ENCODE data around the gene CDK13.
"Not testable (repeated sequence)": the region's sequence is repeated elsewhere in the genome, so short reads cannot be mapped to it uniquely, and the experiment has no call there.

Gene CDK13

DNA sequence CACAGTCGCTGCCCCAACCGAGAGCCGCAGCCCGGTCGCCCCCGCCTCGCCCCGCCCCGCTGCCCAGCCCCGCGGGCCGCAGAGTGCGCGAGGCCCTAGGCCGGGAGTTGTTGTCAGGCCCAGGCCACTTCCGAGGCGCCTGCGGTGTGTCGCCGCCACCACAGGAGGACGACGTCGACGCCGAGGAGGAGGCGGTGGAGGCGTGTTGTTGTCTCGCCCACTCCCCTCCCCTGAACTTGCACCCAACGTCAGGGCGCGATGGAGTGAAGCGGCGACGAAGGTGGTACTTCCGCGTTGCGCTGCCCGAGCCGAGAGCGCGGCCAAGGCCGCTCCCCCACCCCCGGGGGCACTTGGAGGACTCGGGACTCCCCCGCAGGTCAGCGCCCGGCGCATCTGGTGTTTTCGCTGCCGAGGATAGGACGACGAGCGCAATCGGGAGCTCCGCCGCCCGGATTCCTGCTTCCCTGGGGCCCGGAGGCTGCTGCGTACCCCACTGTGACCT is at the start of gene CDK13:
TSS of gene CDK13 (plus strand) at position 286 of the 502 bp plus-strand sequence. CDS start 386 bp downstream, outside the sequence.
- peak; percentile 83 to 92 for DNase-seq (ENCODE audit: low read depth in 2 of 2)

DNA sequence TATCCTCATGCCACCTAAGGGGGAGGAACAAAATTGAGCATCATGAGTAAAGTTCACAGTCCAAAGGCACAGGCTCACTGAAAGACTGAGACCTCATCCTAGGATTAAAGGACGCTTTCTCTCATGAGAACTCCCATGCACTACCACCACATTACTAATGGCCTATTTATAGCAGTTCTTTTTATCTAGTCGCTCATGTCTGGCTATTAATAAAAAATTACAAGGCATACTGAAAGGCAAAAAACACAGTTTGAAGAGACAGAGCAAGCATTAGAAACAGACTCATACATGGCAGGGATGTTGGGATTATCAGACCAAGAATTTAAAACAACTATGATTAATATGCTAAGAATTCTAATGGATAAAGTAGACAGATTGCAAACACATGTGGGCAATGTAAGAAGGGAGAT is 46.0 kb upstream of the CDK13 start:
- no peak for DNase-seq (ENCODE audit: low read depth in 2 of 2)

DNA sequence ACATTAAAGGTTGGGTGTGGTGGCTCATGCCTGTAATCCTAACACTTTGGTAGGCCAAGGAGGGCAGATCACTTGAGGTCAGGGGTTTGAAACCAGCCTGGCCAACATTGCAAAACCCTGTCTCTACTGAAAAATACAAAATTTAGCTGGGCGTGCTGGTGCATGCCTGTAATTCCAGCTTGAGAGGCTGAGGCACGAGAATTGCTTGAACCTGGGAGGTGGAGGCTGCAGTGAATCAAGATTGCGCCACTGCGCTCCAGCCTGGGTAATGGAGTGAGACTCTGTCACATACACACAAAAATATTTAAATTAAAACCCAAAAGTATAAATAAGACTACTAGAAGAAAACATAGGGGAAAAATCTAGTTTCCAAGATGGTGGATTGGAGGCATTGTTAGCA is 41.9 kb upstream of the CDK13 start:
- no peak for DNase-seq (ENCODE audit: low read depth in 2 of 2)

DNA sequence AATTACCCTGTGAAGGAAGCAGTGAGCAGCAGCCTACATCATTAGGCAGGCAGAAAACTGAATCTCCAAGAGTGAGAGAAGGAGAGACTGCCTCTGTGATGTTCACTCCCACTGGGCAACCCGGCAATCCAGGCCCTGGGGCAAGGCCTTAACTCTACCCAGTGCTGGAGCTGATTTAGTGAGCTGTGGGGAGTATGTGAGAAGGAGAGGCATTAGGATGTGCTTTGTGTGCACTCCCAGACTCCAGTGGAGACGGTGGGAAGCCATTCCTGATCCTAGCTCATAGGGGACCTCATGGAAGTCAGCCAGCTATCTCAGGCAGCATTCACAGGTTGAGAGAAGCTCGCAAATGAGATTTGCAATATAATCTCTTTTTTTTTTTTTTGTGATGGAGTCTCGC is 41.1 kb upstream of the CDK13 start:
- no peak for DNase-seq (ENCODE audit: low read depth in 2 of 2)

DNA sequence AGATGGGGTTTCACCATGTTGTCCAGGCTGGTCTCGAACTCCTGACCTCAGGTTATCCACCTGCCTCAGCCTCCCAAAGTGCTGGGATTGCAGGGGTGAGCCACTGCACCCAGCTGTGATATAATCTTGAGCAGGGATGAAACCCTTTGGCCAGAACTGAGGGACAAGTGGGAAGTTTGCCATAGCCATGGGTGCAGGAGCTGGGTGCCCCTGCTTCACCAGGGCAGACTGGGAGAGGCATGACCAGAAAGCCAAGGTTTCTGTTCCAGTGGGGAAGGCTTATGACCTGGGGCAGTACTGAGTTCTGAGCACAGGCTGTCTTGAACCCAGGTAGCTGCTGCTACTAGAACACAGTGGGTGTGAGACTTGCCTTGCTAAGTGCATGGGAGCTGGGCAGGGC is 40.5 kb upstream of the CDK13 start:
- DNase-seq (ENCODE audit: low read depth in 2 of 2), result no peak

DNA sequence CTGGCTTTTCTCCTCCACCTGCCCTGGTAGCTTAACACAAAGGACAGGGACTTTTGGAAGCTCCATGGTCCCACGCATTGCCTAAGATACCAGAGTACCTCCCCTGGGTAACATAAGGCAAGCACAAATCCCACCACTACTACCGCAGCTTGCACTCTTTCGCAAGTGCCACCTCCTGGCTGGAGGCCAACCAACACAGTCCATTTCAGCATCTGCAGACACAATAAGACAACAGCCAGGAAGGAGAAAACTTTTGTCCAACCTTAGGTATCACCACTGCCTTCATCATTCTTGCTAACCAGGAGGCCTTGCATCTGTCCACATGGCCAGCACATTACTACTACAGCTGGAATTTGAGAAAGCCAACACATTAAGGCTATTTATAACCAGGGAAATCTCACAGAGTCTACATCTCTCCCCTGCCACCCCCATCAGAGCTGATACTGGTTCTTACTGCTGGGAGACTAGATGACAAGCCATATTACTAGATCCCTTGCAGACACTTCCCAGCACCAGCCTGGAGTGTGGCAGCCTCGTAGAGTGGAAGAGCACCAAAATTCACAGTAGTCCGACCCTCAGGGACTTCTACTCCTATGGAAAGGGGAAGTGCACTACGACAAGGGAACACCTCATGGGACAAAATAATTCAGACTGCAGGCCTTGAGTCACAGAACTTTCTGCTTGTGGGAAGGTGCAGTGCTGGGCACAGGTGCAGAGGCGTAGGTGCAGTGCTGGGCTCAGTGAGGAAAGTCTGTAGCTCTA is 39.8 kb upstream of the CDK13 start:
- DNase-seq (ENCODE audit: low read depth in 2 of 2), result no peak

DNA sequence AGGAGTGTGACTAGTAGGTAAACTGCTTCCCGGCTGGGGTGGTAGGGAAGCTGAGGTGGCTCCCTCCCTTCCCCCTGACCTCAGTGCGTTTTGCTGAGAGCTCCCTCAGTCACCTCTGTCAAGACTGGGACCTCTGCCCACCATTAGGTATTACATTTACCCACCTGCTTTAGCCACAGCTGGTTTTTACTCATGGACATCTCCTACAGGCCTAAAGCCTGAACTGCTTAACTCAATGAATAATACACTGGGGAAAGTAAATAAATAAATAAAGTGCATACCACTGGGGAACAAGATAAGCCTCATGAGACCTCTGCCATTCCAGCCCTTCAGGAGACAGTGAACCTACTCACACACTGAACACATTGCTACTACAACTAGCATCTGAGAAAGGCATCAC is 38.9 kb upstream of the CDK13 start:
- DNase-seq (ENCODE audit: low read depth in 2 of 2), result no peak

DNA sequence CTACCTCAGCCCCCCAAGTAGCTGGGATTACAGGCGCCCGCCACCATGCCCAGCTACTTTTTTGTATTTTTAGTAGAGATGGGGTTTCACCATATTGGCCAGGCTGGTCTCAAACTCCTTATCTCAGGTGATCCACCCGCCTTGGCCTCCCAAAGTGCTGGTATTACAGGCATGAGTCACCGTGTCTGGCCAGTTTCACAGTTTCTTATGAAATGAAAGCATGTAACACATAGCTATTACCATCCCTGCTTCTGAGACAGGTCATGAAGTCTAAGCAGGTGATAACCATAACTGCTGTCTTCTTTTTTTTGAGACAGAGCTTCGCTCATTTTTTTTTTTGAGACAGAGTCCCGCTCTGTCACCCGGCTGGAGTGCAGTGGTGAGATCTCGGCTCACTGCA is 34.2 kb upstream of the CDK13 start:
- DNase-seq (ENCODE audit: low read depth in 2 of 2), result not testable (repeated sequence)

DNA sequence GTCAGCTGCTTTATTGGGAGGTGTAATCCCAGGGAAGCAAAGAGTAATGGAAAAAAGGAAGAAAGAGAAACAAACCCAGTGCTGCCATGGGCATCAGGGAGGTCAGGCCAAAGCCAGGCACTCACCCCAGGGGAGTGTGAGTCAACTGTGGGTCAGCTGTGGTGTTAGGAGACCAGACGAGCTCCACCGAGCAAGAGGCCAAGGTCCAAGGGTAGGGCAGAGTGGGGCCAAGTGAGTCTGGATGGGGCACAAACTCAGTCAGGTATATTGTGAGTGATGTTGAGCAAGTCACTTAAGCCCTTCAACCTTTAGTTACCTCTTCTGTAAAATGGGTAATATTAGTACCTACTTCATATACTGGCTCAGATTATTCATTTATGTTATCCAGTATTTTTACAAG is 30.4 kb upstream of the CDK13 start:
- no peak for DNase-seq (ENCODE audit: low read depth in 2 of 2)

DNA sequence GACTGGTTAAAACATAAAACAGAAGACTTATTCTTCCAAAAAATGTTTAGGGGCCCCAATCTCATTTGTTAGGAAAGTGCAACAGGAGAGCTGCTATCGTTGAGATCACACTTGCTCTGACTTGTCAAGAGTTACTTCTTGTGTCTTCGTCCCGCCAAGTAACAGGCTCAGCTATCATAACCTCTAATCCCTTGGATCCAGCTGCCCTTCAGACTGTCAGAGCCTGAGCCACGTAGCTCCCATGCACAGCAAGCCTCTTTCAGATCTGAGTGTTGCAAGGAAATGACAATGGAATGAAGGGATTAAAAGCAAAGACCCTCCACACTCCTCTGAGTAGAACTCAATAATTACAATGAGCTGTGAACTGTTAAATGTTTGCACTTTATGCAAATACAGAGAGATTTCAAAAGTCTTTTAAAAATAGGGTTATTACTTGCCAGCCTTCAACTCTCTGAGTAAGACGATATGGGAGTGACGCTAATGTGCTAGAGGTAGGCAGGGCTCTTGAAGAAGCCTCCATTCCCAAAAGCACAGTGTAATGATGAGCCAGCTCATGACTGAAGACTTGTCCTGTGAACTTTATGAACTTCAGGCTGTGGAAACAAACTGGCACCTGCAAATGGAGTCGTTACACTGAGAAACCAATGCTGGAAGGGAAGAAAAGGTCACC is 28.4 kb upstream of the CDK13 start:
- no peak for DNase-seq (ENCODE audit: low read depth in 2 of 2)

DNA sequence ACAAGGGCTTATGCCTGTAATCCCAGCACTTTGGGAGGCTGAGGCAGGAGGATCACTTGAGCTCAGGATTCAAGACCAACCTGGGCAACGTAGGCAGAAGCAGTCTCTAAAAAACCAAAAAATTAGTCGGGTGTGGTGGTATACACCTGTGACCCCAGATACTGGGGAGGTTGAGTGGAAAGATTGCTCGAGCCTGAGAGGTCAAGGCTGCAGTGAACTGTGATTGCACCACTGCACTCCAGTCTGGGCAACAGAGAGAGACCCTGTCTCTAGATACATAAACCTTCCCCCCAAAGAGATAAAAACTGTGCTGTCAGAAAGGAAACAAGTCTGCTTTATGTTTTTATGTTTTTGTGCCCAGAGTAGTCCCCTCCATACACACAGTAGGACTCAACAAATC is 27.5 kb upstream of the CDK13 start:
- no peak for DNase-seq (ENCODE audit: low read depth in 2 of 2)

DNA sequence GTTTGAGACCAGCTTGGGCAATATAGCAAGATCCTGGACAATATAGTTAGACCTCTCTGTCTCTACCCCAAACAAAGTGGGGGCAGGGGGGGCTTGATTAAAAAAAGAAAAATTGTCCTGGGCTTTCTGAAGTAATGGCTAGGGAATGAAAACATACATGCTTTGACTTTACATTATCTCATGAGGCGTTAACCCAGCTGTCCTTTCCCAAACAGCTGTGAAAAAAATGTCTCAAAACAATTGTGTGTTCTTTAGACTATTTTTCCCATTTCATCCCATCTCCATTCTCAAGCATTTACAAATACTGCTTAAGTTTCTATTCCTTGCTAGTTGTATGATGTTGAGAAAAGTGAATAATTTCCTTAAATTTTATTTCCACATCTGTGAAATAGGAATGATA is 27.0 kb upstream of the CDK13 start:
- no peak for DNase-seq (ENCODE audit: low read depth in 2 of 2)

DNA sequence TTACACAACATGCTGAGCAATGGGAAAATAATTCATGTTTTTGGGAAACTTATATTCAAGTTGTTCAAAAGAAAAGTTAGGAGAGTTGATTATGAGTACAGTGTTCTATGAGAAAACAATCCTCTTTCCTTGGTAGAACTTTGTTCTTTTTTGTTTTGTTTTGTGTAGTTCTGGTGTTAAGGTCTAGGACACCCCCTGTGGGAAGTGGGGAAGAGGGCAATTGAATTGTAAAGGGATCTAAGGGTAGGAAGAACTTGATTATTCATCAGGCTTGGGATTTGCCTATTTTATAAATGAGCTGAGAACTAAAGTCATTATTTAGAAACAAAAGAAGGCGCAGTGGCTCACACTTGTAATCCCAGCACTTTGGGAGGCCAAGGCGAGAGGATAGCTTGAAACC is 25.9 kb upstream of the CDK13 start:
- no peak for DNase-seq (ENCODE audit: low read depth in 2 of 2)

DNA sequence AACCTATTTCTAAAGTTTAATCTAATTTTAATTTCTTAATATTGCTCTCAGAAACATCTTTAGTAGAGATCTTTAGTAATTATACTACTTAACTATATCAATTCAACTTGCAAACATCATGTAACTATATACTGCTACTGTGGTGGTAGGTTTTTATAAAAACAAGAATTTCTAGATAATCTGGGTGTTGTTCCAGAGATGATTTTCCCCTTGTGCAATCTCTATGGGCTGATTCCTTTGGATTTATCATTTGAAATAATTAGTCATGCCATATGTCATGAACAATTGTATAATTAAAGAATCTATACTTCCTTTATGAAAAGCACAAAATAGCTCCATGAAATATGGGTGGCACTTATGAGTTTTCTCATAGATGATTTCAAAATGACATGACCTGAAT is 23.9 kb upstream of the CDK13 start:
- DNase-seq (ENCODE audit: low read depth in 2 of 2), result no peak

DNA sequence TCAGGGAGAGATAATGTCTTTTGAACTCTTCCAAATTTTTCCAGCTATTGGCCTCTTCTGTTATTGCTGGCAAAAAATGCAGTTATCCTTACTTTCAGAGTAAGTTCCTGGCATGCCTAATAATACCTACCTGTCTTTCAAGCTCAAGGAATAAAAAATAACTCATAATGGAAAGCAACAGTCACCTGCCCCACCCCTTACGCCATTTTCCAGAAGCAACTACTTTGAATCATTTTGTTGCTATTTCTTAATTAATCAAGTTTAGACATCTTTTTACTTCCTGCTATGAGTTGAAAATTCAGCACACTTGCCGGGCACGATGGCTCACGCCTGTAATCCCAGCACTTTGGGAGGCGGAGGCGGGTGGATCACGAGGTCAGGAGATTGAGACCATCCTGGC is 23.0 kb upstream of the CDK13 start:
- DNase-seq (ENCODE audit: low read depth in 2 of 2), result no peak

DNA sequence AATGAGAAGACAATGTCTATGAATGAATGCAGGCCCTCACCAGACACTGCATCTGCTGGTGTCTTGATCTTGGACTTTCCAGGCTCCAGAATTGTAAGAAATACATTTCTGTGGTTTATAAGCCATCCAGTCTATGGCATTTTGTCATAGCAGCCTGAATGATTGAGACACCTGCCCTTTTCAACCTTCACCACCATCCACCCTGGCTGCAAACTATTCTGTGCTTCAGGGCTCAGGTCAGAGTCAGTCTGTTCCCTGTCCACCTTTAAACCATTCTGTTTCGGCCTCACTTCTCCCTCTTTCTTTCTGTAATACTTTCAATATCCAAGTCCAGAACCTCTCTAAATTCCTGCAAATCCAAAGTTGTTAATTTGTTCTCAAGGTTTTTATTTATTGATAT is 15.9 kb upstream of the CDK13 start:
- no peak for DNase-seq (ENCODE audit: low read depth in 2 of 2)

DNA sequence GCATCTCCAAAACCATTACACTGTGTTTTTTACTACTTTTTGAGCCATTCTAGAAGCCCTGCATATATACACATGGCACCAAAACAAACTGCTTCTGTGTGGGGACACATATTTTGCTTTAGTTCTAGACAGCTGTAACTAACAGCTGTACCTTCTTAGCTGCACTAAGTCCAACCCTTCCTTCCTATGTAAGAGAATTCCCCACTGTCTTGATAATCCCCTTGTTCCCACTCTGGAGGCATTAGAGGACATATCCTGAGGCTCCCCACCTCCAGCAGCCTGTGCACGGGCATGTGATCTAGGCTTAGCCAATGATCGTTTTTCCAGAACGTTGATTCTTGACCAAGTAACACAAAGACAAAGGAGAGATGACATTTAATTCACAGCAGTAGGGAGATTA is 13.3 kb upstream of the CDK13 start:
- no peak for DNase-seq (ENCODE audit: low read depth in 2 of 2)

DNA sequence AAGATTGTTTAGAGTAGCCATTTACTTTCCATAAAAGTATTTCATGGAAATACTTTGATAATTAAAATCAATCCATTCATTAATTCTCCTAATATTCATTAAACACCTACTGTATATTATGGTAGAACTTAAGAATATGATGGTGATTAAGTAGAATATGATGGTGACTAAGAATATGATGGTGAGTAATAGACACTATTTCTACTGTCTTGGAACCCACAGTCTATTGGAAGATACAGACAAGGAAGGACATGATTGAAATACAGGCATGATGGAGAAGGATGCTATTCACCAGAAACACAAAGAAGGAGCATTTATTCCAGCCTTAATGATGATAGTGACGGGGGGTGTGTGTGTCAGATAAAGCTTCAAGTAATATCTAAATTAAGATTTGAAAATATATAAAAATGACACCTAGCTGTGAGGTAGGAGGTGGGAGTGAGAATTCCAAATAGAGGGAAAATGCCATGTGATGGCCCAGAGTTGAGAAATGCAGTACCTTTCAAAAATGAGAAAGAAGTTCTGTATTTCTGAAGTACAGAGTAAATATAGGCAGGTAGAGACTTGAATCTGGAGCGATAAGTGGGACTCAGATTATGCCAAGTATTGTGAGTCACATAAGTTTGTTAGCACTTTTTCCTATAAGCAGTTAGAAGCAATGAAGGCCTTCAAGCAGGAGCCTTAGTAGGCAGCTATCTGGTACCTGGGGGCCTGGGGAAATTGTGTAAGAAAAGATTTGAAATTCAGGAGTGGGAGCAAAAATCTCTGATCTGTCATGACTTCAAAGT is 12.5 kb upstream of the CDK13 start:
- DNase-seq (ENCODE audit: low read depth in 2 of 2), result no peak

DNA sequence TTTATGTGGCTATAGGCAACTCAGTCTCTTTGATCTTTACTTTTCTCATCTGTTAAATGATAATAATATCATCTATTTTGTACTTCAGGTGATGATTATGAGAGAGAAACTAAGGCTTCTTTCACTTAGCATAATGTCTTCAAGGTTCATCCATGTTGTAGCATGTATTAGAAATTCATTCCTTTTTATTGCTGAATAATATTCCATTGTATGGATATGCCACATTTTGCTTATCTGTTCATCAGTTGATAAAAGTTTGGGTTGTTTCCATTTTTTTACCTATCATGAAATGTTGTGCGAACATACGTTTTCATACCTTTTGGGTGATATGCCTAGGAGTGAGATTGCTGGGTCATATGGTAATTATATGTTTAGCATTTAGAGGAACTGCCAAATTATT is 7.2 kb upstream of the CDK13 start:
- no peak for DNase-seq (ENCODE audit: low read depth in 2 of 2)

DNA sequence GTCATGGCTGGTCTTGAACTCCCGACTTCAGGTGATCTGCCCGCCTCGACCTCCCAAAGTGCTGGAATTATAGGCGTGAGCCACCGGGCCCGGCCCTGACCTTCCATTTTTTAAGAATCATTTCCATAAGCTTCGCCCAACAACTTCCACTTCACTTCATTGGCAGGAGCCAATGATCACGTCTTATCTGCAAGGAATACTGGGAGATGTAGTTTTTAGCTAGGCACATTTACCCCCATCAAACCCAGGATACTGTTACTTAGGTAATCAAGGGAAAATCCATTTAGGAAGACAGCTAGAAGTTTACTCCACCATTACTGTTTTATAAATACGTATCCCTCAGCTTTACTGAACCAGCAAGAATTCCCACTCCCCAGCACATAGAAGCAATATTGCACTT is 3.4 kb upstream of the CDK13 start:
- DNase-seq (ENCODE audit: low read depth in 2 of 2), result no peak

DNA sequence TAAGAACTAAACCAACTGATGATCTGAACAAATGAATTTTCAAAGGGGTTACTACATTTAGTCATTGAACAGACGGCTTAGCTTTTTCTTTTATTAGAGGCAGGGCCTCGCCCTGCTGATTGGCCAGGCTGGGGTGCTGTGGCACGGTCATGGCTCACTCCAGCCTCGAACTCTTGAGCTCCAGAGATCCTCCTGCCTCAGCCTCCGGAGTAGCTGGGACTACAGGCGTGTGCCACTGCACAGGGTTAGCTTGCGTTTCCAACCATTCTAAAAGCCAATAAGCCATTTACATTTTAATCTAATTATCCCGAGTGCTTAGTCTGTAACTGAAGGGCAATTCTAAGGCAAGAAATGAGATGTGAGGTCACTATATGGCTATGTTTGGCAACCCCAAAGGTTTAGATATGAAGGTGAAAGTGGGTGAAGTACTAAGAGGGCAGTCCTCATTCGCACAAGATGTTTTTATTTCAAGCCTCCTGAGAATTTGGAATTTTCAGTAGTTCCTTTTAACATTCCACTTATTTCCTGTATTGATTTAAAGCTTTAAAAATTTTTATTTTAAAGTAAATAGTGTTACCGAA is 1.6 kb upstream of the CDK13 start:
- no peak for DNase-seq (ENCODE audit: low read depth in 2 of 2)

All from stimulated activated CD8-positive, alpha-beta memory T cell treated with anti-CD3 and anti-CD28 coated beads, Interleukin-15, amount 100 ng/mL, for 48 hours (primary cell).